HEK293 (cell line): ENCODE data around the gene PIK3CD.

Source experiments
- CTCF ChIP-seq: fragments of 450-650 bp; formaldehyde crosslinking; IDR thresholded peaks from 2 replicates; pipeline ENCODE4 v1.5.1; 2016; ENCODE audit warnings: missing biosample characterization, missing genetic modification characterization
- PRDM2 ChIP-seq: fragments of 450-650 bp; formaldehyde crosslinking; IDR thresholded peaks from 2 replicates; pipeline ENCODE4 v1.5.1; 2016; ENCODE audit warnings: missing biosample characterization, missing genetic modification characterization, borderline replicate concordance
- REST ChIP-seq: fragments of 450-650 bp; formaldehyde crosslinking; IDR thresholded peaks from 2 replicates; pipeline ENCODE4 v1.5.1; 2016; ENCODE audit warnings: missing biosample characterization, missing genetic modification characterization
- ZBTB49 ChIP-seq: fragments of 450-650 bp; formaldehyde crosslinking; IDR thresholded peaks from 2 replicates; pipeline ENCODE4 v1.5.1; 2016; ENCODE audit warnings: missing biosample characterization, missing genetic modification characterization, low read depth
- ZNF416 ChIP-seq: fragments of 450-650 bp; formaldehyde crosslinking; IDR thresholded peaks from 2 replicates; pipeline ENCODE4 v1.5.1; 2016; ENCODE audit warnings: missing biosample characterization, missing genetic modification characterization

- TF ChIP-seq ZBTB49 (no peak), REST (tag by site-specific recombination) (no peak), PRDM2 (tag by site-specific recombination) (no peak), ZNF416 (tag by site-specific recombination) (no peak), CTCF (tag by site-specific recombination) (no peak)
Measured at GRCh38 chr1:9699361-9699760, 47.8 kb downstream of the PIK3CD start.
